ENCODE data around the gene USH2A. TPM values are rescaled to one million over a fixed set of nuclear protein-coding genes. Genes with fewer than 3 reads are reported as not detected.
"Not testable (repeated sequence)": the region's sequence is repeated elsewhere in the genome, so short reads cannot be mapped to it uniquely, and the experiment has no call there.

The USH2A gene
- total and polyA plus RNA-seq, 5 experiments from 2014 or later, result not detected

DNA sequence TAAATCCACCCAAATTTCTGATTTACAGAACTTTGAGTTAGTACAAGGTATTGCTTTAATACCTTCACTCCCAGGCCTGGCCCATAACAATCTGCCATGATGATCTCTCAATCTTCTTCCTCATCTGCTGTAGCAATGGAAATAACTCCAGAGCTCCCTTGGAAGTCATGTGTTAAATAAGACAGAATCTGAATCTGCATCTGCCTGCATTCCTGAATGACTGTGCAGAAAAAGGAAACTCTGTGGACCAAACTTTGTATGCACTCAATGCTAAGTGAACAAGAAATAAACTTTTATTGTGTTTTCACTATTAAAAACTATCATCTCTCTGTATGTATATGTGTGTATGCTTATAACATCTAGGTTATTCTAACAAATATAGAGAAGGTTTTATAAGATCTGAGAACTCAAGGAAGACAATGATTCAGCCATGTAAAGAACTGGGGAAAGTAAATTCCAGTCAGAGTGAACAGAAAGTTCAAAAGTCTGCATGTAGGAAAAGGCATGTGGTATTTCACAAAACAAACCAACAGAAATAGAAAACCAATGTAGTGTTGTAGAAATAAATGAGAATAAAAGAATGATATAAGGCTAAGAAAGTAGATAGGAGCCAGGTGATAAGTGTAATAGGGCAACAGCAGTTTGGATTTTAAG lies 390.2 kb downstream of the USH2A start:
- H3K36me3 Mint-ChIP-seq, result no peaks in the 10 kb centered on the region
- H3K27me3 Mint-ChIP-seq, result no peaks in the 10 kb centered on the region
- no peak overlapping the region for H3K27ac Mint-ChIP-seq

DNA sequence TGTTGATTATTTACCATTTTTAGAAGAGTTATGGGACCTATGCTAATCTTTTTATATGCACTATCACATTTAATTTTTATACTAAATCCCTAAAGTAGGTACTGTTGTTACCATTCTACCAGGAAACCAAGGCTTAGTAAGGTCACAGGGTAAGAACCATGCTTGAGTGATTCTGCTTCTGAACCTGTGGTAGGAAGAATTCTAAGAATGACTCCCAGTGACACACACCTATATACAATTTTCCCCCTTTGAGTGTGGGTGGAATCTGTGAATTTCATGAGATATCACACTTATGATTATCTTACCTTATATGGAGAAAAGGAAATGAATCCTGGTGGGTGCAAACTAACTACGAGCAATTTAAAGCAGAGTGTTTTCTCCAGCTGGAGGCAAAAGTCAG lies 391.0 kb downstream of the USH2A start:
- Mint-ChIP-seq H3K36me3 (no peaks in the 10 kb centered on the region), H3K4me1 (no peaks in the 10 kb centered on the region), H3K27ac (no peak overlapping the region), H3K4me3 (no peak overlapping the region), H3K27me3 (no peaks in the 10 kb centered on the region), H3K9me3 (peaks cover 0 to 28% (median 4%) of the 10 kb centered on the region in 9 donors)
- DNase-seq (no peak), ATAC-seq (no peak)
- POLR2A ChIA-PET, result no interaction called here

More for the DNA sequence above, 390.2 kb downstream of the USH2A start:
- peaks cover 0 to 36% (median 3%) of the 10 kb centered on the region in 9 donors for H3K9me3 Mint-ChIP-seq
- no peaks in the 10 kb centered on the region for H3K4me1 Mint-ChIP-seq
- ATAC-seq (no peak), DNase-seq (no peak)
- POLR2A ChIA-PET, result no interaction called here
- H3K4me3 Mint-ChIP-seq, result no peak overlapping the region

DNA sequence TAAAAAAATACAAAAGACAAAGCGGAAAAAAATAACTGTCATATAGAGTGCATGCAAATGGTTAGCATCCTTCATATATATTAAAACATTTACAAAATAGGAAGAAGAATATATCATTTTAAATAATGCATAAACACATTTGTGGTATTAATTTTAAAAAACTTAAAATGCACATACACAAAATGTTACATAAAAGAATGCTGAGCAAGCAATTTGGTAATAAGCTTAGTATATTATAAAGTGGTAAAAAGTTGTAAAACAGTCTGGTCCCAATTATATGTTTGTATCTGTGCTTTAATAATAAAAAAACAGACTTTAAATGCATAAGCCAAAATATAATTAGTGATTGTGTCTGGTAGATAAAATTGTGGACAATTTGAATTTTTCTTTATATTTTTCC lies 394.6 kb downstream of the USH2A start:
- Mint-ChIP-seq H3K4me3 (no peak overlapping the region), H3K27me3 (peaks cover 0 to 1% (median 0%) of the 10 kb centered on the region in 5 donors), H3K36me3 (no peaks in the 10 kb centered on the region), H3K9me3 (peaks cover 0 to 17% (median 0%) of the 10 kb centered on the region in 9 donors), H3K4me1 (no peaks in the 10 kb centered on the region), H3K27ac (no peak overlapping the region)
- ATAC-seq, result no peak
- POLR2A ChIA-PET, result no interaction called here
- DNase-seq, result no peak

DNA sequence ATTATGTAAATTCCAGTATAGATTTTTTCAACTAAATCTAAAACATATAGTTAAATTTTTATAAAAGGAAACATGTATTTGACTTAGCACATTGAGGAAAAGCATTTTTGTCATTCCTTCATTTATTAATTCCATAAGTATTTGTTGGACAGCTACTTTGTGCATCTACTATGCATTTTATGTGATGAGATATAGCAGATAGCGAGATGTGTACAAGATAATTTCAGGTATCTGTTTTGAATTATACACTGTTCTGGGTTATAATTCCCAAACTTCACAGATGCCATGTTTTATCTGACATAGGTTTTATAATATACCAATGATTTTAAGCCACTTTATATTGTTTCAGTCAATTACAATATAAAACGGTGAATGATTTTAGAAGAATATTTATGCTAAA lies 398.7 kb downstream of the USH2A start:
- Mint-ChIP-seq H3K27ac (no peak overlapping the region), H3K9me3 (peaks cover 0 to 20% (median 7%) of the 10 kb centered on the region in 9 donors), H3K4me3 (no peak overlapping the region), H3K27me3 (peaks cover 0 to 1% (median 0%) of the 10 kb centered on the region in 5 donors), H3K4me1 (no peaks in the 10 kb centered on the region), H3K36me3 (no peaks in the 10 kb centered on the region)
- ATAC-seq (no peak), DNase-seq (no peak)
- POLR2A ChIA-PET, result no interaction called here

DNA sequence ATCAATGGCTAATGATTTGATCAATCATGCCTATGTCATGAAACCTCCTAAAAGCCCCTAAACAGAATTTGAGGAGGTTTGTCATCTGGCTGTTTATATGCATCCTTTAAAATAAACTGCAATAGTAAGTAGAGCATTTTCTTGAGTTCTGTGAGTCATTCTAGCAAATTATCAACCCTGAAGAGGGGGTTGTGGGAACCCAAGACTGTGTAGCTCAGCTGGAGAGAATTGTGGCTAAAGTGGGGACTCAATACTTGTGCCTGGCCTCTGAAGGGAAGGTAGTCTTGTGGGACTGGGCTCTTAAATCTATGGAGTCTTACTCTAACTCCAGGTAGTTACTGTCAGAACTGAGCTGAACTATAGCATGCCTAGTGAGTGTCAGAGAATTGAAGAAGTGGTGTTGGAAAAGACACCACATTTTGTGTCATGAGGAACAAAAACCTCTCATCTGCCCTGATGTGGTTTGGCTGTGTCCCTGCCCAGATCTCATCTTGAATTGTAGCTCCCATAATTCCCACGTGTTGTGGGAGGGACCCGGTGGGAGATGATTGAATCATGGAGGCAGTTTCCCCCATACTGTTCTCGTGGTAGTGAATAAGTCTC lies 402.4 kb downstream of the USH2A start:
- H3K36me3 Mint-ChIP-seq, result peaks cover 0 to 2% (median 0%) of the 10 kb centered on the region in 3 donors
- no peaks in the 10 kb centered on the region for H3K4me1 Mint-ChIP-seq
- peaks cover 0 to 20% (median 6%) of the 10 kb centered on the region in 9 donors for H3K9me3 Mint-ChIP-seq
- no peak for DNase-seq
- POLR2A ChIA-PET, result no interaction called here
- no peak overlapping the region for H3K27ac Mint-ChIP-seq
- no peak for ATAC-seq
- H3K4me3 Mint-ChIP-seq, result no peak overlapping the region
- no peaks in the 10 kb centered on the region for H3K27me3 Mint-ChIP-seq

DNA sequence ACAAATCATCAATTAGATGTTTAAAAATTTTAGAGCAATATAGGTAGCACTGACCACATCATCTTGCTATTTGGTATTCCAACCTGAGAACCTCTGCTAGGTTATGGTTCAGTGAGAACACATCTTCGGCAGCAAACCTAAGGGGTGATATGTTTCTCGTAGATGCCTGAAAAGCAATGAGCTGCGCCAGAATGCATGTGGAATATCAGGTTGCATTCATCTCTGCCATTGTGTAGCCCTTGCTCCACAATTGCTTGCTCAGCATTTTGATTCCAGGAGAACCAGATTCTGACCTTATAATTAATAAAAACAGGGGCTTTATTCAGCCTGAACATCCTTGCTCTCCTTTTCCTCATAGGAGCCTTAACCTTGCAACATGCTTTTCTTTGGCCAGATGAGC lies 408.1 kb downstream of the USH2A start:
- POLR2A ChIA-PET, result no interaction called here
- H3K4me3 Mint-ChIP-seq, result no peak overlapping the region
- H3K4me1 Mint-ChIP-seq, result no peaks in the 10 kb centered on the region
- H3K9me3 Mint-ChIP-seq, result peaks cover 0 to 25% (median 5%) of the 10 kb centered on the region in 9 donors
- peaks cover 0 to 2% (median 0%) of the 10 kb centered on the region in 3 donors for H3K36me3 Mint-ChIP-seq
- H3K27ac Mint-ChIP-seq, result no peak overlapping the region
- H3K27me3 Mint-ChIP-seq, result no peaks in the 10 kb centered on the region
- ATAC-seq, result no peak
- no peak for DNase-seq

DNA sequence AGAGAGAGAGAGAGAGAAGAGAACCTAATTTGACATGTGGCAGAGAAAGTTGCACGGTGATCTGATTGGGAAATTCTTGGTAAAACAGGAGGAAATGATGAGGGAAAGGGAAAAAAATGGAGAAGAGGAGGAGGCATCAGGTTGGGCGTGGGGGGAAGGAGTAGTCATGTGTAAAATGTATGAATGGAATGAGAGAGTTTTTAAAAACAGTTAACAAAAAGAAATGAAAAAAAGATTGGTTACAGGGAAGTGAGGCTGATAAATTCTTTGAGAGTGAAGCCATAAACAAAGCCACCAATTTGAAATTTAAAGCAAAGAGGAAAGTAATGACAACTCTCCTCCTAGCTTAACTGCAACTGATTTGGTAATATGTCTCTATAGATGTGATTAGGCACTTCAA lies 409.2 kb downstream of the USH2A start:
- POLR2A ChIA-PET, result no interaction called here
- no peak overlapping the region for H3K27ac Mint-ChIP-seq
- peaks cover 0 to 33% (median 5%) of the 10 kb centered on the region in 9 donors for H3K9me3 Mint-ChIP-seq
- DNase-seq, result no peak
- no peak overlapping the region for H3K4me3 Mint-ChIP-seq
- no peak for ATAC-seq
- no peaks in the 10 kb centered on the region for H3K4me1 Mint-ChIP-seq
- H3K27me3 Mint-ChIP-seq, result peaks cover 0 to 2% (median 0%) of the 10 kb centered on the region in 5 donors
- peaks cover 0 to 2% (median 0%) of the 10 kb centered on the region in 3 donors for H3K36me3 Mint-ChIP-seq

DNA sequence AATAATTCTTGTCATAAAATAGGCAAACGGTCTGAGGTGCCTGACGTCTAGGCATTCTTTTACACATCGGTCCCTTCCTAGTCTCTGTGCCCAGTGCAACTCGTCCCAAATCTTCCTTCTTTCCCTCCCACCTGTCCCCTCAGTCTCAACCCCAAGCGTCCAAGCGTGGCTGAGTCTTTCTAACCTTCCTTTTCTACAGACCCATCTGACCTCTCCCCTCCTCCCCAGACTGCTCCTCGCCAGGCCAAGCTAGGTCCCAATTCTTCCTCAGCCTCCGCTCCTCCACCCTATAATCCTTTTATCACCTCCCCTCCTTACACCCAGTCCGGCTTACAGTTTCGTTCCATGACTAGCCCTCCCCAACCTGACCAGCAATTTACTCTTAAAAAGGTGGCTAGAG lies 413.8 kb downstream of the USH2A start:
- H3K9me3 Mint-ChIP-seq, result peaks cover 0 to 40% (median 5%) of the 10 kb centered on the region in 9 donors
- H3K27me3 Mint-ChIP-seq, POLR2A ChIA-PET, ATAC-seq, H3K4me3 Mint-ChIP-seq, H3K27ac Mint-ChIP-seq, DNase-seq, H3K36me3 Mint-ChIP-seq, H3K4me1 Mint-ChIP-seq: not testable (repeated sequence)

DNA sequence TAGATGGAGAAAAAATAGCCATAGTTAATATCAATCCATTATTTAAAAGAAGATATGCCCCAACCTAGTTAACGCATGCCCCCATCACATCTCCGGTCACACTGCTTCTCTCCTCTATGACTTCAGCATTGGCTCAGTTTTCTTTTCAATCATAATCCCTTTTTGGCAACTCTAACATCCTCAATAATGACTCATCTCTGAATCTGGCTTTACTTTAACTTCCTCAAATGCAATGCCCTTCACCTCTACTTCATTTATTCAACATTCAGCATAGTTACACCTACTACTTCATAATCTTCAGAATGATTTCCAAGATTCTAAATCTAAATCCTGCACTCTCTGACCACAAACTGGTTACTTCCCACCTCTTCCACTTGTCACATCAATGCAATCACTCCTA lies 417.3 kb downstream of the USH2A start:
- Mint-ChIP-seq H3K27ac (no peak overlapping the region), H3K9me3 (peaks cover 0 to 21% (median 3%) of the 10 kb centered on the region in 9 donors), H3K4me3 (no peak overlapping the region), H3K4me1 (no peaks in the 10 kb centered on the region), H3K36me3 (no peaks in the 10 kb centered on the region), H3K27me3 (peaks cover 0 to 6% (median 0%) of the 10 kb centered on the region in 5 donors)
- POLR2A ChIA-PET, result no interaction called here
- DNase-seq, result no peak
- ATAC-seq, result no peak

DNA sequence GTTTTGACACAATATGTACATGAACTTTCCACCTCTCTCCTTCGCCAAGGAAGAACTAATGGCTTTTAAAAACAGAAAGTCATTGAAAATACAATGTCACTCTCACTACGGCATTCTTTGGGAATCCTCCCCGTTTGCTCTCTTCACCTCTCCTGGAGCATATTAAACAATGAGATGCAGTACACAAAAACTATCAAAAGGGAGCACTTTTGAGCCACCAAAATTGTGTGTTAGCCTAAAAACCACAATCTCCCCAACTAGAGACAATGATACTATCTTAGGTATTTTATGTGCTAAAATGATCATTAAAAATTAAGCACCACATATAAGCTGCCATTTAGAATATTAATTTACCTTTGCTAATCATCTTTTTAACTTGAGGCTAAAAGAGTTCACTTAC lies 430.6 kb downstream of the USH2A start:
- Mint-ChIP-seq H3K4me3 (no peak overlapping the region), H3K27me3 (peaks cover 0 to 3% (median 0%) of the 10 kb centered on the region in 5 donors), H3K27ac (no peak overlapping the region), H3K36me3 (peaks cover 0 to 5% (median 0%) of the 10 kb centered on the region in 3 donors), H3K9me3 (peaks cover 0 to 10% (median 4%) of the 10 kb centered on the region in 9 donors), H3K4me1 (peaks cover 0 to 1% (median 0%) of the 10 kb centered on the region in 4 donors)
- DNase-seq (no peak), ATAC-seq (no peak)
- POLR2A ChIA-PET, result no interaction called here

DNA sequence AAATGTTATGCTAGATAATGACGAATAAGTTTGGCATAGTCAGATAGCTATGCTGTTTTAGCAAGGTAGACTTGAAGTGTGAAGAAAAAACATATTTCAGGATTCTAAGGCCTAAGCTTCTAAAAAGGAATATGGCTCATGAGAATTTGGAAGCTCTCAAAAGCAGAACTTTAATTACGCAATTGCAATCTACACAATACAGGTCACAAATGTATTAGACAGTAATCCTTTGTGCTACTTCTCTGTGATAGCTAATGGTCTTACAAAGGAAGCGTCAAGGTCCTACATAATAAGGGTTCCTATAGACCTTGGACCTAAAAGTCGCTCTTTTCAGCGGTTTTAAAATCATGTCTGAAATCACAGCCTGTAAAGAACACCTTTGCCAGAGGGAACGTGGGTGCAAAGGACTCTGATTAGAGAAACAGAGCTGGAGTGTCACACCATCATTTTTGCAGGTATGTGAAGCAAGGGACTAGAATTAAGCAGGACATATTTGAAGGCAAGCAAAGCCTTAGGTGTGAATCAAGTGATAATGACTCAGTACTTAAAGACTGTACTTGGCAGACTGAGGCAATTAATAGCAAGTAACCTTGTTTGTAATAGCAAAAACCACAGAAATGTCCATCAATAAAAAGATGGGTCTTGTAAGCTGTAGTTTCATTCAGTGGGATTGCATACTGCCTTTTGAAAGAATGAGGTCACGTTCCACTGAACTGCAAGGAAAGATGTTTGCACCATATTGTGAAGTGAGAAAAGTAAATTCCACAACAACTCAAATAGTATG lies 436.0 kb downstream of the USH2A start:
- Mint-ChIP-seq H3K9me3 (peaks cover 0 to 15% (median 7%) of the 10 kb centered on the region in 9 donors), H3K4me3 (no peak overlapping the region), H3K4me1 (peaks cover 0 to 1% (median 0%) of the 10 kb centered on the region in 4 donors), H3K27ac (no peak overlapping the region), H3K36me3 (peaks cover 0 to 5% (median 0%) of the 10 kb centered on the region in 3 donors), H3K27me3 (peaks cover 0 to 3% (median 0%) of the 10 kb centered on the region in 5 donors)
- no peak for ATAC-seq
- no peak for DNase-seq
- POLR2A ChIA-PET, result no interaction called here

DNA sequence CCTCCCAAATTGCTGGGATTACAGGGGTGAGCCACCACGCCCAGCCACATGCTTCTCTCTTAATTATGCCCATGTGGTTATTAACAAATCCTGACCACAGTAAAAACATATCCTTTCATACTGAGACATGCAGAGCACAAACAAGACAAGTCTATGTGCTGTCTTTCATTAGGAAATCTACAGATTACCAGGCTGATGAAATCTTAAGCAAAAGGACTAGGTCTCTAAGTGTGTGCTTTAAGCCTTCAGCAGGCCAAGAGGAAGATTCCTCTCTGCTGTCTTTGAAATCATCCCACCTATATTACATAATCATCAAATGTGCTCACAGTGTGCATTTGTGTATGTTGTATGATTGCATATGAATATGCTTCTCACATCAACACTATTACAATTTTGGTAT lies 436.8 kb downstream of the USH2A start:
- POLR2A ChIA-PET, result no interaction called here
- ATAC-seq, result no peak
- Mint-ChIP-seq H3K9me3 (peaks cover 0 to 23% (median 8%) of the 10 kb centered on the region in 9 donors), H3K27ac (no peak overlapping the region), H3K36me3 (peaks cover 0 to 5% (median 0%) of the 10 kb centered on the region in 3 donors), H3K4me3 (no peak overlapping the region), H3K27me3 (peaks cover 0 to 3% (median 0%) of the 10 kb centered on the region in 5 donors), H3K4me1 (peaks cover 0 to 1% (median 0%) of the 10 kb centered on the region in 4 donors)
- DNase-seq, result no peak

DNA sequence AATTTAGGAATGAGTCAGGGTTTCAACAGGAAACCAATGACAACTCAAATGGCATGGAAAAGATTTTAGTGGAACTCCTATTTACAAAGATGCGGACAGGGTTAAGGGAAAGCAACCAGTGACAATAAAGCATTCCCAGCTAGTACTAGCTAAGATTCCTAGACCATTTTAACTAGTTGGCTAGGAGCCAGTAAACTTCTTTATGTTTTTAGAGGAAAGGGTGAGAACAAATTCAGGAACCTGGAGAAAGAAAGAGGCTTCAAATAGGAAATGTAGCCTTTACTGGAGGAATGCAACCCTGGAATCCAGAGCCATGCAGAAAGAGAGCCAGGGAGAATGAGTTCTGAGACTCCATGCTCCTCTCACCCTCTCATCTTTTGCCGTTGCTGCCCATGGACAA lies 439.6 kb downstream of the USH2A start:
- no peaks in the 10 kb centered on the region for H3K27me3 Mint-ChIP-seq
- H3K27ac Mint-ChIP-seq, result no peak overlapping the region
- no peak for DNase-seq
- no peak for ATAC-seq
- no peaks in the 10 kb centered on the region for H3K4me1 Mint-ChIP-seq
- H3K4me3 Mint-ChIP-seq, result no peak overlapping the region
- H3K9me3 Mint-ChIP-seq, result peaks cover 0 to 14% (median 5%) of the 10 kb centered on the region in 9 donors
- POLR2A ChIA-PET, result no interaction called here
- no peaks in the 10 kb centered on the region for H3K36me3 Mint-ChIP-seq

Measured in naive thymus-derived CD8-positive, alpha-beta T cell (primary cell).